ENCODE measurements around the gene ZNF761.
"Not testable (repeated sequence)": the region's sequence is repeated elsewhere in the genome, so short reads cannot be mapped to it uniquely, and the experiment has no call there.

The ZNF761 gene

GRCh38 chr19:53431399-53432087, at the start of gene ZNF761:
Gene ZNF761 (plus strand): TSS chr19:53431984. CDS start chr19:53447269, 15,285 bp downstream.
- DNase-seq = peak; percentile 25 to 96 (median 88)

GRCh38 chr19:53388168-53388567, 43.6 kb upstream of the ZNF761 start:
- no peak for DNase-seq

- no peak for DNase-seq
These were observed 42.9 kb upstream of the ZNF761 start for GRCh38 chr19:53388904-53389303.

- no peak for DNase-seq
These were observed 42.2 kb upstream of the ZNF761 start for GRCh38 chr19:53389571-53389970.

- DNase-seq = peak in 3 of 58 donors; percentile 4 to 5 (median 5)
These were observed 41.8 kb upstream of the ZNF761 start for GRCh38 chr19:53389978-53390377.

GRCh38 chr19:53394522-53394973, 37.2 kb upstream of the ZNF761 start:
- peak in 16 of 58 donors; percentile 16 to 59 (median 38) for DNase-seq

- peak in 57 of 58 donors; percentile 33 to 94 (median 83) for DNase-seq
These were observed 36.6 kb upstream of the ZNF761 start, which contains the start of gene ZNF765 for GRCh38 chr19:53394974-53395839. Gene ZNF765 (plus strand): TSS chr19:53395149. CDS start chr19:53398016, 2,867 bp downstream.

GRCh38 chr19:53395840-53396524, 35.8 kb upstream of the ZNF761 start:
- not testable (repeated sequence) for DNase-seq

GRCh38 chr19:53396525-53396868, 35.3 kb upstream of the ZNF761 start:
- no peak for DNase-seq

- not testable (repeated sequence) for DNase-seq
These were observed 33.9 kb upstream of the ZNF761 start for GRCh38 chr19:53397918-53398317.

GRCh38 chr19:53409505-53410204, 22.1 kb upstream of the ZNF761 start:
- no peak for DNase-seq

- DNase-seq = not testable (repeated sequence)
These were observed 11.1 kb upstream of the ZNF761 start for GRCh38 chr19:53420520-53421315.

GRCh38 chr19:53422551-53422950, 9.2 kb upstream of the ZNF761 start:
- peak in 1 of 58 donors; percentile 1 for DNase-seq

- DNase-seq = peak in 15 of 58 donors; percentile 1 to 22 (median 3)
These were observed 8.7 kb upstream of the ZNF761 start for GRCh38 chr19:53423074-53423473.

- DNase-seq = peak in 11 of 58 donors; percentile 0 to 17 (median 3)
These were observed 8.1 kb upstream of the ZNF761 start for GRCh38 chr19:53423680-53424079.

- DNase-seq = peak in 53 of 58 donors; percentile 2 to 80 (median 40)
These were observed 6.7 kb upstream of the ZNF761 start for GRCh38 chr19:53424968-53425597.

GRCh38 chr19:53432088-53432661, 391 bp downstream of the ZNF761 start:
- peak in 12 of 58 donors; percentile 13 to 51 (median 24) for DNase-seq

- DNase-seq = not testable (repeated sequence)
These were observed 12.0 kb downstream of the ZNF761 start for GRCh38 chr19:53443809-53444208.

- not testable (repeated sequence) for DNase-seq
These were observed 15.4 kb downstream of the ZNF761 start for GRCh38 chr19:53447196-53447595.

Data from anterior cingulate cortex (tissue), 58 donors.